T1000 (cell line): ENCODE measurements around the gene NDUFB10.

ENCODE experiments used
- DNase-seq: peaks from one replicate; lab custom pipeline; 2025; ENCODE audit warnings: mixed read lengths; lab: John Stamatoyannopoulos, UW

NDUFB10 gene

GRCh38 chr16:1971796-1972489 lies 12.6 kb downstream of the NDUFB10 start, which contains the start of gene TBL3:
TSS of gene TBL3 (plus strand) at chr16:1972053. CDS start at chr16:1972165, 112 bp downstream.
- DNase-seq = peak; percentile 90

- DNase-seq = no peak
Measured at GRCh38 chr16:1972490-1972877, 13.1 kb downstream of the NDUFB10 start.

GRCh38 chr16:1973461-1974156 lies 14.3 kb downstream of the NDUFB10 start:
- DNase-seq = no peak

- DNase-seq = no peak
Measured at GRCh38 chr16:1974157-1975070, 15.1 kb downstream of the NDUFB10 start.

GRCh38 chr16:1975432-1976215 lies 16.3 kb downstream of the NDUFB10 start:
- DNase-seq = no peak

GRCh38 chr16:1976216-1976520 lies 16.8 kb downstream of the NDUFB10 start:
- DNase-seq = no peak

- DNase-seq = no peak
Measured at GRCh38 chr16:1976951-1977874, 17.9 kb downstream of the NDUFB10 start.

- DNase-seq = no peak
Measured at GRCh38 chr16:1977875-1978268, 18.5 kb downstream of the NDUFB10 start.

- DNase-seq = no peak
Measured at GRCh38 chr16:1978476-1979120, 19.3 kb downstream of the NDUFB10 start.

GRCh38 chr16:1979271-1980029 lies 20.1 kb downstream of the NDUFB10 start:
- no peak for DNase-seq

GRCh38 chr16:1980030-1980769 lies 20.9 kb downstream of the NDUFB10 start:
- DNase-seq = no peak

GRCh38 chr16:1980770-1981087 lies 21.4 kb downstream of the NDUFB10 start:
- DNase-seq = no peak

- DNase-seq = no peak
Measured at GRCh38 chr16:1981398-1981836, 22.1 kb downstream of the NDUFB10 start, which contains the start of gene NOXO1. TSS of gene NOXO1 (minus strand) at chr16:1981469. CDS start at chr16:1981179, 290 bp downstream.

- no peak for DNase-seq
Measured at GRCh38 chr16:1982013-1982433, 22.7 kb downstream of the NDUFB10 start.

GRCh38 chr16:1982991-1983543 lies 23.7 kb downstream of the NDUFB10 start:
- no peak for DNase-seq

- DNase-seq = peak; percentile 94
Measured at GRCh38 chr16:1983544-1984346, 24.4 kb downstream of the NDUFB10 start, which contains the start of gene GFER. TSS of gene GFER (plus strand) at chr16:1984193. CDS start at chr16:1984219, 26 bp downstream.
